ENCODE results near the gene GINS1. TPM values are rescaled to one million over a fixed set of nuclear protein-coding genes. Genes with fewer than 3 reads are reported as not detected.

The GINS1 gene
- total RNA-seq, 1 experiment from 2014 or later: 74.3 TPM

- no peak overlapping the region for H4K91ac ChIP-seq (ENCODE audit: insufficient read length, low read depth, low read length)
- H2BK12ac ChIP-seq (ENCODE audit: insufficient read length, low read depth, low read length): no peak overlapping the region
- H3K79me2 ChIP-seq (ENCODE audit: insufficient read depth, low read length): no peaks in the 10 kb centered on the region
- H2BK15ac ChIP-seq (ENCODE audit: low read depth, low read length): no peak overlapping the region
- no CpG with 5 or more reads among the region's 12 CpGs for WGBS (ENCODE audit: extremely low coverage, insufficient read length, low lambda C conversion rate)
- H3K27me3 ChIP-seq (ENCODE audit: insufficient read depth, low read length): no peaks in the 10 kb centered on the region
- Mint-ChIP-seq H3K36me3 (ENCODE audit: insufficient read depth in 1 of 3, low read depth in 3 of 3) (peaks cover 28 to 64% (median 61%) of the 10 kb centered on the region in 3 experiments), H3K9me3 (no peaks in the 10 kb centered on the region; a peak in 1 of 5 replicates), H3K4me1 (peaks cover 10 to 25% of the 10 kb centered on the region in 2 experiments), H3K27me3 (ENCODE audit: low read depth) (no peaks in the 10 kb centered on the region), H3K4me3 (no peak overlapping the region), H3K27ac (peak overlapping the region; percentile 1 to 27 (median 7); a peak in 2 of 7 replicates)
- no peak for TF ChIP-seq CTCF (conservative IDR thresholded peaks at IDR 0.05)
- H3K14ac ChIP-seq (ENCODE audit: insufficient read depth, low read length): no peak overlapping the region
- no peaks in the 10 kb centered on the region for H3K23me2 ChIP-seq (ENCODE audit: insufficient read length, low read depth, low read length, poor library complexity, severe bottlenecking)
- no peak overlapping the region for H2BK5ac ChIP-seq (ENCODE audit: insufficient read length, low read length)
- no peak overlapping the region for H3K23ac ChIP-seq (ENCODE audit: insufficient read length, low read depth, low read length)
- no peaks in the 10 kb centered on the region for H3K9me3 ChIP-seq (ENCODE audit: control insufficient read depth, low read depth, low read length)
- no peak overlapping the region for H4K8ac ChIP-seq (replicated peaks; ENCODE audit: insufficient read length, low read depth, low read length)
- no peak overlapping the region for H3K27ac ChIP-seq (ENCODE audit: insufficient read length, low read depth, low read length)
- H3K4me2 ChIP-seq (ENCODE audit: insufficient read depth, insufficient read length, low read length): no peak overlapping the region
- no peaks in the 10 kb centered on the region for H4K20me1 ChIP-seq (ENCODE audit: control insufficient read depth, insufficient read depth, insufficient read length)
- H2AFZ ChIP-seq (ENCODE audit: low read length): no peak overlapping the region
- H3K18ac ChIP-seq (ENCODE audit: insufficient read length, low read depth, low read length): no peak overlapping the region
- H3K56ac ChIP-seq (ENCODE audit: insufficient read length, low read depth, low read length): no peak overlapping the region
- no peaks in the 10 kb centered on the region; the same call in 1 of the 2 replicates for H3K4me1 ChIP-seq (ENCODE audit: insufficient read depth, low read length)
- no peak overlapping the region for H2BK120ac ChIP-seq (ENCODE audit: low read depth, low read length, poor library complexity, severe bottlenecking)
- H2BK20ac ChIP-seq (ENCODE audit: low read depth, low read length, poor library complexity, severe bottlenecking): no peak overlapping the region
- no peaks in the 10 kb centered on the region for H3K79me1 ChIP-seq (ENCODE audit: insufficient read depth, low read depth, low read length, poor library complexity, severe bottlenecking)
- no peak overlapping the region for H3K4ac ChIP-seq (ENCODE audit: low read depth, low read length)
- H4K5ac ChIP-seq (ENCODE audit: insufficient read length, low read depth, low read length): no peak overlapping the region
- H3T11ph ChIP-seq (ENCODE audit: low read length): no peak overlapping the region
- DNase-seq: no peak
- no peak overlapping the region for H3K9ac ChIP-seq (ENCODE audit: extremely low read depth, insufficient read length, low read length)
- no peak overlapping the region for H2AK5ac ChIP-seq (ENCODE audit: insufficient read length, low read length)
These were observed 77.5 kb downstream of the GINS1 start for GRCh38 chr20:25484911-25485511.
